HL-60 (cell line): ENCODE results near the gene MR1.

ENCODE experiments used
- DNase-seq, 2 experiments: peaks; one replicate each; pipeline ENCODE4 v3.0.0-alpha.2; 2010 to 2020; ENCODE audit warnings: low read depth in 1 of 2, low spot score in 1 of 2
- H3K27ac ChIP-seq: fragments of 250-450 bp; sonication (Bioruptor Pico); replicated peaks from 2 replicates; pipeline ENCODE4 v1.5.1; 2020; ENCODE audit warnings: mild to moderate bottlenecking, moderate library complexity
- H3K27me3 ChIP-seq: fragments of 250-450 bp; sonication (Bioruptor Pico); 2 replicates; pipeline ENCODE4 v1.5.1; 2021; ENCODE audit warnings: mild to moderate bottlenecking, moderate library complexity; ENCODE audit not compliant: insufficient read depth, poor library complexity, severe bottlenecking
- H3K4me3 ChIP-seq: replicated peaks from 2 replicates; pipeline ENCODE4 v1.5.1; 2011; ENCODE audit warnings: mild to moderate bottlenecking, control low read depth, low read length; ENCODE audit not compliant: insufficient read depth
- CTCF ChIP-seq: IDR thresholded peaks from one replicate; pipeline ENCODE4 v1.5.1; 2011; ENCODE audit warnings: low read length, control low read depth, inconsistent platforms; ENCODE audit not compliant: insufficient read depth
- GABPA ChIP-seq: IDR thresholded peaks from 2 replicates; pipeline ENCODE4 v1.6.1; 2012; ENCODE audit warnings: low read depth
- POLR2AphosphoS5 ChIP-seq: IDR thresholded peaks from 2 replicates; pipeline ENCODE4 v1.6.1; 2012; ENCODE audit warnings: low read depth
- REST ChIP-seq: IDR thresholded peaks from 2 replicates; pipeline ENCODE4 v1.6.1; 2012; ENCODE audit warnings: low read depth; ENCODE audit not compliant: insufficient replicate concordance
- SPI1 ChIP-seq: IDR thresholded peaks from 2 replicates; pipeline ENCODE4 v1.6.1; 2012; ENCODE audit warnings: low read depth, mild to moderate bottlenecking, borderline replicate concordance

The MR1 gene

GRCh38 chr1:181081395-181081794, 47.6 kb downstream of the MR1 start:
- DNase-seq: no peak
- TF ChIP-seq REST (no peak), SPI1 (no peak), GABPA (no peak), POLR2AphosphoS5 (no peak), CTCF (no peak)
- no peak overlapping the region for H3K4me3 ChIP-seq
- no peaks in the 10 kb centered on the region for H3K27me3 ChIP-seq
- no peak overlapping the region for H3K27ac ChIP-seq

- Histone ChIP-seq H3K27me3 (no peaks in the 10 kb centered on the region), H3K27ac (no peak overlapping the region), H3K4me3 (no peak overlapping the region)
- TF ChIP-seq CTCF (peak; percentile 77), GABPA (no peak), POLR2AphosphoS5 (no peak), SPI1 (peak; percentile 11; the same call in 1 of the 2 replicates), REST (no peak)
- DNase-seq: peak in 1 of 2 experiments; percentile 87
Observed at GRCh38 chr1:181083842-181084605, 50.2 kb downstream of the MR1 start.

GRCh38 chr1:181084606-181084969, 50.8 kb downstream of the MR1 start:
- Histone ChIP-seq H3K27me3 (no peaks in the 10 kb centered on the region), H3K27ac (no peak overlapping the region), H3K4me3 (no peak overlapping the region)
- TF ChIP-seq REST (no peak), POLR2AphosphoS5 (no peak), CTCF (no peak), SPI1 (no peak), GABPA (no peak)
- no peak for DNase-seq
